Liver (tissue), 9 donors: ENCODE data around the gene BCR. TPM values are rescaled to one million over a fixed set of nuclear protein-coding genes. Genes with fewer than 3 reads are reported as not detected.

Source experiments
- DNase-seq: peaks from one replicate; pipeline ENCODE4 v3.0.0-alpha.2; 2017; ENCODE audit warnings: low spot score
- H3K27ac ChIP-seq, 2 donors: one replicate each; pipeline ENCODE4 v1.7.0; 2013; ENCODE audit warnings: inconsistent platforms in 2 of 2, low read length in 2 of 2, control low read depth in 1 of 2, low read depth in 1 of 2, mild to moderate bottlenecking in 1 of 2
- H3K27me3 ChIP-seq, 4 donors: one replicate each; pipeline versions ENCODE4 v1.6.1 to v1.7.0; 2013; ENCODE audit warnings: low read length in 3 of 4, inconsistent platforms in 1 of 4, mild to moderate bottlenecking in 1 of 4, moderate library complexity in 1 of 4; ENCODE audit not compliant: control insufficient read depth in 4 of 4, insufficient read depth in 4 of 4
- H3K36me3 ChIP-seq, 4 donors: one replicate each; pipeline versions ENCODE4 v1.6.1 to v1.7.0; 2013; ENCODE audit warnings: low read length in 3 of 4, mild to moderate bottlenecking in 3 of 4, low read depth in 1 of 4, moderate library complexity in 1 of 4; ENCODE audit not compliant: control insufficient read depth in 4 of 4, insufficient read depth in 3 of 4
- H3K4me1 ChIP-seq, 4 donors: one replicate each; pipeline versions ENCODE4 v1.6.1 to v1.7.0; 2013; ENCODE audit warnings: low read length in 3 of 4, mild to moderate bottlenecking in 3 of 4, moderate library complexity in 1 of 4; ENCODE audit not compliant: control insufficient read depth in 4 of 4, insufficient read depth in 4 of 4
- H3K4me3 ChIP-seq, 3 donors: one replicate each; pipeline versions ENCODE4 v1.6.1 to v1.7.0; 2013; ENCODE audit warnings: low read length in 3 of 3, control low read depth in 1 of 3, low read depth in 1 of 3, mild to moderate bottlenecking in 1 of 3
- H3K9ac ChIP-seq, 2 donors: one replicate each; pipeline ENCODE4 v1.7.0; 2013; ENCODE audit warnings: low read length in 2 of 2, mild to moderate bottlenecking in 2 of 2, moderate library complexity in 2 of 2, control low read depth in 1 of 2, low read depth in 1 of 2
- H3K9me3 ChIP-seq, 4 donors: one replicate each; pipeline versions ENCODE4 v1.6.1 to v1.7.0; 2013; ENCODE audit warnings: low read length in 3 of 4; ENCODE audit not compliant: control insufficient read depth in 4 of 4
- ATF3 ChIP-seq: IDR thresholded peaks from 2 replicates; pipeline ENCODE4 v1.6.1; 2016; ENCODE audit warnings: antibody characterized with exemption
- CTCF ChIP-seq: fragments of 150-350 bp; IDR thresholded peaks from 2 replicates; pipeline ENCODE4 v1.5.1; 2017; ENCODE audit warnings: improper control_type of control experiment, low read depth, low read length; ENCODE audit not compliant: missing input control
- EGR1 ChIP-seq, 2 donors: IDR thresholded peaks; 2 replicates each; pipeline ENCODE4 v1.6.1; 2016 to 2018; ENCODE audit warnings: antibody characterized with exemption in 2 of 2, low read depth in 2 of 2
- FOXA1 ChIP-seq: IDR thresholded peaks from 2 replicates; pipeline ENCODE4 v1.6.1; 2016; ENCODE audit warnings: antibody characterized with exemption
- FOXA2 ChIP-seq: IDR thresholded peaks from 2 replicates; pipeline ENCODE4 v1.6.1; 2016; ENCODE audit warnings: antibody characterized with exemption
- GABPA ChIP-seq, 2 donors: IDR thresholded peaks in 1 of 2; conservative IDR thresholded peaks in 1 of 2; 2 replicates each; pipeline ENCODE4 v1.6.1; 2016; ENCODE audit warnings: antibody characterized with exemption in 2 of 2, mild to moderate bottlenecking in 1 of 2, moderate library complexity in 1 of 2
- HNF4A ChIP-seq, 2 donors: conservative IDR thresholded peaks; 2 replicates each; pipeline ENCODE4 v1.6.1; 2016; ENCODE audit warnings: antibody characterized with exemption in 2 of 2, mild to moderate bottlenecking in 2 of 2
- HNF4G ChIP-seq: IDR thresholded peaks from 2 replicates; pipeline ENCODE4 v1.6.1; 2016; ENCODE audit warnings: antibody characterized with exemption
- JUND ChIP-seq, 2 donors: IDR thresholded peaks; 2 replicates each; pipeline ENCODE4 v1.6.1; 2016; ENCODE audit warnings: antibody characterized with exemption in 2 of 2
- MAX ChIP-seq: IDR thresholded peaks from 2 replicates; pipeline ENCODE4 v1.6.1; 2016; ENCODE audit warnings: antibody characterized with exemption
- RAD21 ChIP-seq, 2 donors: IDR thresholded peaks; 2 replicates each; pipeline ENCODE4 v1.6.1; 2016; ENCODE audit warnings: antibody characterized with exemption in 2 of 2, mild to moderate bottlenecking in 2 of 2
- REST ChIP-seq: IDR thresholded peaks from 2 replicates; pipeline ENCODE4 v1.6.1; 2016; ENCODE audit warnings: antibody characterized with exemption, mild to moderate bottlenecking
- RXRA ChIP-seq, 2 donors: IDR thresholded peaks; 2 replicates each; pipeline ENCODE4 v1.6.1; 2017 to 2018; ENCODE audit warnings: antibody characterized with exemption in 2 of 2, mild to moderate bottlenecking in 1 of 2
- SP1 ChIP-seq: IDR thresholded peaks from 2 replicates; pipeline ENCODE4 v1.6.1; 2018; ENCODE audit warnings: antibody characterized with exemption, mild to moderate bottlenecking
- TAF1 ChIP-seq: conservative IDR thresholded peaks from 2 replicates; pipeline ENCODE4 v1.6.1; 2016; ENCODE audit warnings: antibody characterized with exemption, mild to moderate bottlenecking
- YY1 ChIP-seq: IDR thresholded peaks from 2 replicates; pipeline ENCODE4 v1.6.1; 2016; ENCODE audit warnings: antibody characterized with exemption, mild to moderate bottlenecking
- WGBS: extraction: QIAGEN DNeasy Blood & Tissue Kit; methylation state at CpG from one replicate; pipeline ENCODE4 v1.1.7; 2013; 5-methylcytosine and 5-hydroxymethylcytosine counted together
- polyA plus RNA-seq, 2 donors: library from polyadenylated mRNA; stranded (reverse) in 1 of 2; unstranded in 1 of 2; fragments of 200-250 nt in 1 of 2; fragments of >200 nt in 1 of 2; fragmentation: Nextera tagmentation in 1 of 2; extraction: Ambion mirVana in 1 of 2; gene quantifications; one replicate each; pipeline versions ENCODE4 v1.2.1 to v1.2.3, GENCODE V29; 2013 to 2015
- total RNA-seq, 2 donors: library from RNA; depleted of rRNA; stranded (reverse); fragments of >200 nt; gene quantifications; one replicate each; pipeline ENCODE4 v1.2.3, GENCODE V29; 2014
- donor health status: healthy.
- donor health status: healthy.
- donor health status: healthy.
- donor health status: healthy.
- donor health status: healthy.

The BCR gene
- total and polyA plus RNA-seq, 4 donors, result 7.4 to 35.6 (median 18.3) TPM

GRCh38 chr22:23258826-23259170, 78.5 kb downstream of the BCR start (continued):
- no peak for TF ChIP-seq REST

GRCh38 chr22:23259916-23260644, 79.8 kb downstream of the BCR start:
- H3K36me3 ChIP-seq, result peaks cover 0 to 8% (median 2%) of the 10 kb centered on the region in 4 donors
- 96% methylated on average over 13 of the region's 13 CpGs for WGBS
- no peaks in the 10 kb centered on the region for H3K27me3 ChIP-seq
- peaks cover 23 to 39% (median 29%) of the 10 kb centered on the region in 4 donors for H3K4me1 ChIP-seq
- H3K9me3 ChIP-seq, result no peaks in the 10 kb centered on the region
- H3K27ac ChIP-seq, result no peak overlapping the region
- H3K4me3 ChIP-seq, result no peak overlapping the region
- no peak overlapping the region for H3K9ac ChIP-seq
- DNase-seq, result no peak
- TF ChIP-seq YY1 (no peak), ATF3 (no peak), GABPA (IDR thresholded peaks at IDR 0.05 in 1 of 2, conservative IDR thresholded peaks at IDR 0.05 in 1 of 2) (no peak), JUND (IDR thresholded peaks at IDR 0.05) (no peak), REST (no peak), CTCF (no peak), HNF4A (conservative IDR thresholded peaks at IDR 0.05) (no peak), TAF1 (no peak), MAX (no peak), HNF4G (no peak), FOXA2 (no peak), SP1 (no peak), RAD21 (IDR thresholded peaks at IDR 0.05) (no peak), FOXA1 (no peak), RXRA (IDR thresholded peaks at IDR 0.05) (no peak), EGR1 (IDR thresholded peaks at IDR 0.05; ENCODE audit: low read depth in 2 of 2) (no peak)
